ENCODE data around the gene TMSB4X.

TMSB4X gene

DNA sequence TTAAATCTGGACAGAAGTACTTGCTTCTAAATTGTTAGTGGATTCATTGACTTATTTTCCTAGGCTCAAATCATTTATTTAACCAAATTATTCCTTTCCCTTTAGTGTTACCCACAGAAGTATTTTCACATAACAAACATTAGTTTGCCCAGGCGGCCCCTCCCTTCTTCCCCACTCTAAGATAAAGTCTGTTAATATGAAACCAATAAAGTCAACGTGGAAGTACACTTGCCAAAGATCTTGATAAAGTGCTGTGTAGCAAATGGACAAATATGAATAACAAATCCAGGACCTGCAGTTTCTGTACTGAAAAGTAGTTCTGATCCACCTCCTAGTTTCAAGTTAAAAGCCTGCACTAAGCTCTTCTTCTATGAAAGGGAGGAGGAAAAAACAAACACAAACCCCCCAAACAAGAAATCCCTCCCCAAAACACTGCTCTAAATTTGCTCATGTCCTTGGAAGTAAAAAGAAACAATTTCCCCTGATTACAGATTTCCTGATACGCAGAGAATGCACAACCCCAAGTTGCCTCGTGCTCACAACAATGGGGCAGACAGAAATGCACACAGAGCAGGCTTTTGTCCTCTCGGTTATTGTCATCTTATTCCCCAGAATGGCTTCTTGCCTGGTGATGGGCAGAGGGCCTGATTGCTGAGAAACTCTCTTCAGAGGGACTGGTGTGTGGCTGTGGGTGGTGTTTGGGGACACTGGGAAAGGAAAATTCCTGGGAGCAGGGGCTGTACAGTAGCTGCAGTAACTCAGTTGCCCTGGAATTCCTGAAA lies 23.2 kb downstream of the TMSB4X start:
- DNase-seq = no peak

DNA sequence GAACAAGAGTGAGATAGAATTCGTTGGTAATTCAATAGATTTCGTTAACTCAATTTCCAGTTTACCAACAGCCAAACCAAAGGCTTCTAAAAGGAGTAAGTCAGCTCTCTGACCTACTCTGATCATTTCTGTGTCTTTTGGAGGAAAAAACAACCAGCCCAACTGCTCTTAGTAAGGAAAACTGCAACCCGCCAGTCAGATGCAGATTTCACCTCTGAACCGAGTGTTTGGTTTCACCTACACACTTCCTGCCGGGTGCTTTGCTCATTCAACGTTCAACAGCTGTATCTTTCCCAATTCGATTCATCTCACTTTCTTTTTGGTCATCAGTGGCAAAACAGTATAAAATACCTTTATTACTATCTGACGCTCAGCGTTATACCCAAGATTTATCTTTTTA lies 24.5 kb downstream of the TMSB4X start:
- no peak for DNase-seq

DNA sequence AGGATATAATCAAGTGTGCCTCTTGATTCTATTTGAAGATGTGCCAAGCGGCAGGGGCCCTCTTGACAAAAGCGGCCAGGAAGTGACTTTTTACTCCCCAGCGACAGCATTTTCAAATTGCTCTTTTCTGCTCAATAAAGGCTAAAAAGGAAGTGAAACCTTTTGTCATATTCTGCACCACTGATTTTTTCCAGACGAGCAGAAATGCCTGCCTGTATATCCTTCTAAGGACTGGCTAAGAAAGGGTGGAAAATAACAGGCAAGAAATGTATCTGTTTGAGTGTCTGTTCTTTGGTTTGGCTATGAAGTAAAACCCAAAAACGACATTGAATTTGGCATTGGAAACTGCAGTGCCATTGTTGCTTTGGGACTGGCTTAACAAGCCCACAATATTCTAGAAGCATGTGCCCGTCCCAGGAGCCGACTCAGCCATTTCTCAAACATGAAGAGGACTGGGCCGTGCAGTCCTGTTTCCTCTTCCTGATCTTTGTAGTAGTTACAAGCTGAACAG lies 25.4 kb downstream of the TMSB4X start:
- peak in 1 of 2 donors; percentile 11 for DNase-seq

DNA sequence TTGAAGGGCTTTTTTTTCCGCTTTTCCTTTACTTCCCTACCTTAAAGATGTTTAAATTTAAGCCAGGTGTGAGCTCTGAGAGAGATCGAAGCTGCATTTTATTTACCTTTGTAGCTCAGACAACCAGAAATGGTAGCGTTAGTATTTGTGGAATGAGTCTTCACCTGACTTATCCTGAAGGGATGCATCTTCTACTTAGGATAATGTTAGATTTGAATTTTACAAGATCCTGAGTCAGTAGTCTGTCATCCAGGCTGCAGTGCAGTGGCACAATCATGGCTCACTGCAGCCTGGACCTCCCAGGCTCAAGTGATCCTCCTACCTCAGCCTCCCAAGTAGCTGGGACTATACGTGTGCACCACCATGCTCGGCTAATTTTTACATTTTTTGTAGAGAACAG lies 26.2 kb downstream of the TMSB4X start:
- DNase-seq = no peak

- DNase-seq = peak in 1 of 2 donors; percentile 18
Measured at GRCh38 chrX:13001961-13002671, 27.2 kb downstream of the TMSB4X start.

- DNase-seq = no peak
Measured at GRCh38 chrX:13005661-13006473, 31.0 kb downstream of the TMSB4X start.

DNA sequence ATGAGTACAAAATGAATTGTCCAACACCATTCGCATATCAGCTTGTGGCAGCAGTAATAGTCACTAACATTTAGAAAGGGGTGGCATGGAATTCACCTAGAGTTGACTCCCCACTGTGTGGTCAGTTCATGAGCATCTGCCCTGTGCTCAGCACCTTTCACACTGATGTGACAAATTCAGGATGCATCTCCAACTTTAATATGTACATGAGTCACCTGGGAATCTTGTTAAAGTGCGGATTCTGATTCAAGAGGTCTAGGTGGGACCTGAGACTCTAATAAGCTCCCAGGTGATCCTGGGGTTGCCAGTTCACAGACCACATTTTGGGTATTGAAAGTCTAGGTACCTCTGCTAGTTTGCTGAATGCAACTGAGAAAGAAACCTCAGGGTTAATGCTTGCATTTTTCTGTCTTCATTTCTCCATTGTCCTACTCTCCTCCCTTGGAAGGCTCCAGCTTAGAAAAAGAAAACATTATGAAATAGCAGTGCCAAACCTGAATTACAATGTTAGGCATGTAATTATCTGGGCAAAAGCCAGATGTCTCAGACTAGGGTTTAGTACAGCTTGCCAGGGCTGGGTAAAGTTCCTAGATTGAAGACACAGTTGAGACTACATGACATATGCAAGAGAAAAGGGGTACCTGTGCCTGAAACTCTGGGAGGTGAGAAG lies 32.7 kb downstream of the TMSB4X start:
- DNase-seq = no peak

- no peak for DNase-seq
Measured at GRCh38 chrX:13008189-13008533, 33.3 kb downstream of the TMSB4X start.

DNA sequence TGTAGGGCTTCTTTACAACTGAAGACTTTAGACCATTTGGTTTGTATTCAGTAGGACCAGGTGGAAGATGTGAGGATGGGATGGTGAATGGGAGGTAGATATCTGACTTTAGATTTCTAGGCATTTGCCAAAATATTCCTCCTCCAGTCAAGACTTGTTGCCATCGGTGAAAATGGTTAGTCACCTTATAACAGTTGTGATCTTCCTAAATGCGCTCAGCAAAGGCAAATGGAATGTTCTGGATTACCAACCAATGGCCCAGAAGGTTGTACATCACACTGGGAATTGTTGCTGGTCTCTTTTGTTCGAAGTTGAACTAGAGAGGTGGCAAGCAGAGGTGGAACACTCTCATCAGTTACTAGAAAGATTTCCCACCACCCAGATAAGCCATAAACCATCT lies 33.9 kb downstream of the TMSB4X start:
- DNase-seq = no peak

DNA sequence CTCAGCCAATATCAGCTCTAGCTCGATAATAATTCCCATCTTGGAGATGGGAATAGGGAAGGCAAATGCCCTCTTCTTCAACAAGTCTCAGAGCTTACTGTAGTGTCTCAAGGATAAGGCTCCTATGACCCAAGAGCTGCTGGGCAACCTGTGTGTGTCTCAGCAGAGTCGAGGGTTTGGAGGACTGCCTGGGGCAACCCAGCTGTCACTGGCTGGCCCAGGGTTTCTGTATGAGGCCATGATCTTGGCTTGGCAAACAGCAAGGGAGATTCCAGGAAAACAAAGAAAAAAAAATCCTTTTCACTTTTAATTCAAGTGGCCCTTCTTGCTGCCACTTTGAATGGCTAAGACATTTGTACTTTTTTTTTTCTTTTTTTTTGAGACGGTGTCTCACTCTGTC lies 34.4 kb downstream of the TMSB4X start:
- no peak for DNase-seq

DNA sequence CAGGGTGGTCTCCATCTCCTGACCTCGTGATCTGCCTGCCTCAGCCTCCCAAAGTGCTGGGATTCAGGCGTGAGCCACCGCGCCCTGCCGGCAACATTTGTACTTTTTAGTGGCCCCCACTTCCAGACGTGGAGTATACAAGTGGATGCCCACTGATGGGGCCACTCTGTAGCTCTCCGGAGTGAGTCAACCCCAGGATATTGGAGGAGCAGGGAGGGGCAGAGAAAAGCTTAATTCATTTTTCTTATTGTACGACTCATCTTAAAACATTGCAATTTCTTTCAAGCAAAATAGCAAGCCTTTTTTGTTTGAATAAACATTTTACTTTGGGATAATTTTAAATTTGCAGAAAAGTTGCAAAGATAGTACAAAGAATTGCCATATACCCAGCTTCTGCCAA lies 34.9 kb downstream of the TMSB4X start:
- no peak for DNase-seq

- DNase-seq = no peak
Measured at GRCh38 chrX:13010546-13010945, 35.6 kb downstream of the TMSB4X start.

DNA sequence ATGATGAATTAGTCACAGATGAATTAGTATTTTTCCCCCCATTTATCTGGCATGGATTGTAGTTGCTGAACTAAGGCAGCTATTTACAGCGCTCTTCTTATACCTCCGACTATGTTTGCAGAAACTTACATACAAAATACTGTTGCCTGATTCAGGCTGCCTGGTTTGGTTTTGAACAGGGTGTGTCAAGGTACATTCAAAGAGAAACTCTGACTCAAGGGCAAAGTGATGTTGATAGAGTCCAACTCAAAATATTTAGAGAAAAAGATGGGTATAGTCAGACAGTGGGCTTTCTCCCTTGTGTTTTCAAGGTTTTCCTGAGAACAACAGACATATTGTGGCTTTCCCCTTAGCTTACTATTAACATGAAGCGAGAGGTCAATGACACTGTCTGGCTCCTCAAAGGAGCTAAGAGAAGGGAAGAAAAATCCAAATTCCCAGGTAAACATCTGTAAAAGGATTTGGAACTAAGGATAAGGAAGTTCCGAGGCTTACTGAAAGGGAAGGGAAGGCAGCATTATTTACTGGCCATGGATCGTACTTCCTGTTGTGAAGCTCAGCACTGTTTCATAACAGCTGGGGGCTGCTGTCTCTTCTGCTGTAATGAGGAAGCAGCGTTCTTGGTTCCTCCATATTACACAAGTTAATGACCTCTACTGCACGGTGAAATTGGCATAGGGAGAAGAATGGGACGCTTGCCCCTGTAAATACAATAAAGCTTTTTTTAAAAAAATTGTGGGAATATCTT lies 38.6 kb downstream of the TMSB4X start:
- peak in 1 of 2 donors; percentile 62 for DNase-seq

- no peak for DNase-seq
Measured at GRCh38 chrX:13014111-13015096, 39.5 kb downstream of the TMSB4X start.

GRCh38 chrX:13015536-13016236 lies 40.8 kb downstream of the TMSB4X start:
- no peak for DNase-seq

- DNase-seq = peak in 1 of 2 donors; percentile 8
Measured at GRCh38 chrX:13016731-13017130, 41.8 kb downstream of the TMSB4X start.

DNA sequence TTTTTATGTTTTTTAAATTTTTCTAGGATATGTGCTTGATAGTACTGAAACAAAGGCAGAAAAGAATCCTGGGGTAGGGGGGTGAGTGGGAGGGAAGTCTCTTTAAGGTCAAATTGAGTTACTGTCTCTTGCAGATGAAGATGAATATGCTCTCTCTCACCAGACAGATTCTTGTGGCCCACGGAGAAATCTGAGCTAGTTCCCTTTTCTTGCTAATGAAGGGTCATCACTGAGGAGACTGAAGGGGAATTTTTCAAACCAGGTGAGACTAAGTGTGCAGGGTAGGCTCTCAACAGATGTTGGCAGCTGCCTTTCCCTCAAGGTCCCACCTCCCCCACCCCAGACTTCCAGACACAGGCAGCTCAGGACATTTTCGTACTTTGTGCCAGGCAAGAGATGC lies 48.0 kb downstream of the TMSB4X start:
- DNase-seq = no peak

- DNase-seq = no peak
Measured at GRCh38 chrX:13023567-13023966, 48.7 kb downstream of the TMSB4X start.

DNA sequence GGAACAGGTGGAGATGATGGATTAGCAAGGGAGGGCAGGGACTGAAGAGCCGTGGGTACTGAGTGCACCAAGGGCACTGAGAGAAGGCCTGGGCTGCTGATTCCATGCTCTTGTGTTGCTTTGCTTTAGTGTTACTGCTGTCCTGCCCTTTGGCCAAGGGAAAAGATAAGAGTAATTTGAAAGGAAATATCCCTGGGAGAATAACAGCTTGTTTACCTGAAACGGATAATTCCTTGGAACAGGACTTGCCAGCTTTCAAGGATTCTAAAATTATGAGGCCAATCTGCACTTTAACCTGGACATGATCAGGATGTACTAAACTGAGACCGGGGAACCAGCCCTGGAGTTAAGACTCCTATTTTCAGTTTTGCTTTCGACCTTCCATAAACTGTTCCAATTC lies 49.1 kb downstream of the TMSB4X start:
- no peak for DNase-seq

DNA sequence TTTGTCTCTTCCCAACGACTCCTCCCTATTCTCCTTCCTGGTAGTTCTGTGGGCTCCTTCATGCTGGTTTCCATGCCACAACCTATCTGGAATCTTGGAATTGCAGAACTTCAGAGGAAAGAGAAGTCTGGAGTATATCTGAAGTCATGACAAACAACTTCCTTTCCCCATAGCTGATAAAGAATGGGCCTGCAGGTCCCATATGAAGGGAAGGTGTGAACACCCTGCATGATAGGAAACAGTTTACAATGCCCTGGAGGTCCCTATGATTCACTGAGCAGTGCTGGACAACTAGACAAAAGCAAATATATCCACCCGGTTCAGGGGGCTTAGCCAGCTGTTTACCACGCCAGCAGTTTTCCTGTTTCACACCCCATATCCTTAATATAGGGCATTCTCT lies 50.1 kb downstream of the TMSB4X start:
- no peak for DNase-seq
